Stimulated activated CD4-positive, alpha-beta T cell treated with anti-CD3 and anti-CD28 coated beads, Interleukin-15, amount 100 ng/mL, for 24 hours (primary cell): ENCODE results near the gene RDX.
A peak's percentile ranks its signal among the peaks of the same experiment; 100 is the strongest.
"Not testable (repeated sequence)": the region's sequence is repeated elsewhere in the genome, so short reads cannot be mapped to it uniquely, and the experiment has no call there.

ENCODE experiments used
- DNase-seq: peaks from one replicate; pipeline ENCODE4 v3.0.0-alpha.2; 2020

The RDX gene

DNA sequence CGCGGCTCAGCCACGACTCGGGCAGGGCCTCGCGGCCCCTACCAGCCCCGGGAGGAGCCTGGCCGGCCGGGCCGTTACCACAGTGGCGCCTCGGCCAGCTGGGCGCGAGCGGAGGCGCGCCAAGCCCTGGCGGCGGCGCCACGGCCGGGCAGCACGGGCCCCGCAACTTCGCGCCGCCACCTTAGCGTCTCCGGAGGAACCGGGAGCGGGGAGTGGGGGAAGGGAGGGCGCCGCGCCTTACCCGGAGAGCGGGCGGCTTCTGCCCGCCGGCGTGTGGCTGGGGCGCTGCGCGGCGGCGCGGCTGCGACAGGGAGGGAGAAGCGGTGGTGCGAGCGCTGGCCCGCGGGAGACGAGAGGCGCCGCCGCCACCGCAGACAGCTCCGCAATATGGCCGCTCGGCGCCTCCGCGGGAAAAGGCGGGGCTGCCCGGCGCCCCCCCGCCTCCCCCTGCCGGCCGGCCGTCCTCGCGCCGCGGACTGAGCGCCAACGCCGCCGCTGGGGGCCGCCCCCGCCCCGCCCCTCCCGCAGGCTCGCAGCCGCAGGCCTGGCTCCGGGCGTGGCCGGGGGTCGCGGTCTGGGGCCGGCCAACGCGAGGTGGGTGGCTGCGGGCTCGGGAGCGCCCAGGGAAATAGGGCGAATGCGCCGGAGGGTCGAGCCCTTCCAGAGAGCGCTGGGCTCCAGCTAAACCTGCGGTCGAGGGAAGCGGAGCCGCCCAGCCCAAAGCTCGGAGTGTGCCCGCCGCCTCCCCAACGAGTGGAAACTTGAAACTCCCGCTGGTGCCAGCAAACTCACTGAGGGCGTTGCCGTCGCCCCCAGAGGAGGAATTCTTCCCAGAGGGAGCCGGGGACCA lies at the start of gene RDX:
Gene RDX, minus strand, starts transcription at position 389 of the 850 bp plus-strand sequence. CDS start 16,922 bp downstream, outside the sequence.
- peak; percentile 78 for DNase-seq

DNA sequence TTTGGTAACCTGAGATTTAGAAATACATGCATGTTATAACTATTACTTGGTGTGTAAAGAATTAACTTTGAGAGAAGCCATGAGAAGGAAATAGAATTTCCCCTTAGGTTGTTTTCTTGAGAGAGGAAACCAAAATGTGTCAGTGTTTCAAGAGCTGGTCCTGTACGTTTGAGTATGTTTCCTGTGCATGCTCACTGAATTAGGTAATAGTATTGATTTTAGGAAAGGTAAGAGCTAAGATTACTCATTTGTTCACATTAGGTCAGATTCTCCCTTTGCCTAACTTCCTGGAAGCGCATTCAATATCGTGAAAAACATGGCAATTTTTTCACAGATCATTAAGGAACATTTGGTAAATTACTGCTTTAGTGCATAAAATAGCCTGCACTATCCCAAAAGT lies 49.3 kb upstream of the RDX start:
- DNase-seq = no peak

DNA sequence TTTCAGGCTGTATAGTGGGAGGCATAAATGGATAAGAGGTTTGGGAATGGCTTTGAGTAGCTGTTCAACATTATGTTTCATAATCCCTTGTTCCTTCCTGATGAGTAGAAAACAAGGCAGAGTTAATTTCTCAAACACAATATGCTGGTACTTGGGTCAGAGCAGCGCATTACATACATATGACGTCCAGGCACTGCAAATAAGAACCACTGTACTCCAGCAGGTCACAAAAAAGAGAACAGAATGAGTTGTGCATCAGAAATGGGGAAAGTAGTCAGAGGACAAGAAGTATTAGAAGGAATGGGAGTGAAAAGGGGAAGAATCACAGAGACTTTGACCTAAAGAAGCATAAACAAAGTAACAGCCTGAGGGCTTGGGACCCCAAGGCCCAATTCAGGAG lies 44.0 kb upstream of the RDX start:
- no peak for DNase-seq

DNA sequence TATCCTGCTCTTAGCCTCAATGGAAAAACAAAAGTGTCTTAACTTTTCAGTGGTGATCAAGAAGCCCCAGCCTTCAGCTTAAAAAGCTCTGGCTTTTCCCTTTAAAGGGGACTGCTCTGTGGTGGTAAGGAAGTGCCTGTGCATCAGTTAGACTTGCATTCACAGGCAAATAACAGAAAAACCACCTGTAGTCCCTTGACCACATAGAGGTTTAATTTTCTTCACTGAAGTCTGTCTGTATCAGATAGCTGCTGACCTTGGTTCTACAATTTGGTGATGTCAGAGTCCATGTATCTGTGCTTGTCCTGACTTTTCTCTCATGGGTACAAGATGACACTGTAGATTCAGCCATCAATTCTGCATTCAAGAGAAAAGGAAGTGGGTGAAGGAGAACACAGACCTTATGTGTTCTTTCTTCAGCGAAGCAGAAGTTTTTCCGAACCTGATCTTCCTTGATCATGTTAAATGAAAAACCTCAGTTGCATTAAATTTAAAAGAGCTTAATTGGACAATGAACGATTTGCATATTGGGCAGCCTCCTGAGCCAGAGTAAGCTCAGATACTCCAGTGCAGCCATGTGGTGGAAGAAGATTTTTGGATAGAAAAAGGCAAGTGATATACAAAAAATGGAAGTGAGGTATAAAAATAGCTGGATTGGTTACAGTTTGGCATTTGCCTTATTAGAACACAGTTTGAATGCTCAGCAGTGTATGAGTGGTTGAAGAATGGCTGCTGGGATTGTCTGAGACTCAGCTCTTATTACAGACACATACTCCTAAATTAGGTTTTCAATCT lies 43.2 kb upstream of the RDX start:
- no peak for DNase-seq

DNA sequence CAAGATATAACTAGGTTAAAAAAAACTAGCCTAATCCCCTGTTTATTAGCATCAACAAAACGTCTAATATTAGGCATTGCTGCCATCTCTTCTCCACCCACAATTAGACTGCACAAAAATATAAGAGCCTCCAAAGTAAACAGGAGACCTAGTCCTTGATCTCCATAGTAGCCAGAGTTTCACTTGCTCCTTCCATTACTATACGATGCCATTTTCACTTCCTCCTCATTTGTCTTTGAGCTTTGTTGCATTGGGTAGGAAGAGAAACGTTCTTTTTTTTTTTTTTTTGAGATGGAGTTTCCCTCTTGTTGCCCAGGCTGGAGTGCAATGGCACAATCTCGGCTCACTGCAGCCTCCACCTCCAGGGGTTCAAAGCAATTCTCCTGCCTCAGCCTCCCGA lies 42.3 kb upstream of the RDX start:
- no peak for DNase-seq

DNA sequence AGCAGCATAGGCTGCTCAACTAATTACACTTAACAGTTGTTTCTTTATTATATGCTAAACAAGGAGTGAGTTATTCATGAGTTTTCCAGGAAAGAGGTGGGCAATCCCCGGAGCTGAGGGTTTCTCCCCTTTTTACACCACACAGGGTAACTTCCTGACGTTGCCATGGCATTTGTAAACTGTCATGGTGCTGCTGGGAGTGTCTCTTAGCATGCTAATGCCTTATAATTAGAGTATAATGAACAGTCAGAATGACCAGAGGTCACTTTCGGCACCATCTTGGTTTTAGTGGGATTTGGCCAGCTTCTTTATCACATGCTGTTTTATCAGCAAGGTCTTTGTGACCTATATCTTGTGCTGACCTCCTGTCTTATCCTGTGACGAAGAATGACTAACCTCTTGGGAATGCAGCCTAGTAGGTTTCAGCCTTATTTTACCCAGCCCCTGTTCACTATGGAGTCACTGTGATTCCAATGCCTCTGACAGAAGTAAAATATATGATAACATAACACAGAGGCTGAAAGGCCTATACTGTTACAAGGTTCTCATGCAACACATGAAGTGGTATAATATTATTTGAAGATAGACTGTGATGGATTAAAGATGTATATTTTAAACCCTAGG lies 41.3 kb upstream of the RDX start:
- peak; percentile 57 for DNase-seq

DNA sequence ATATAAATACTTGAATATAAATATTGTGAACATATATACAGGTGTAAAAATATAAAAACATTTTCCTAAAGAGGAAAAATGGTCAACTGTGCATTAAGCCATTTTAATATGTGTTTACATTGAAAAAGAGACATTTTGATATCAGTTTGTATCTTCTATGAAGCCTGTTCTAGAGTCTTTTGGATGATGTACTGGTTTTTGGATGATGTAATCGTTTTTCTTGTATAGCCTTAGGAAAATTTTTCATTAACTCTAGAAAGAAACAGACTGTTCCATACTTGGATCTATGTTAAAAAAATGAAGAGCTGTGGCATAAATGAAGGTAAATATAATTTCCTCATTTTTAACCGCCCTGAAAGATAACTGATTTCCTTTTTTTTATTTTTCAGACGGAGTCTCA lies 39.6 kb upstream of the RDX start:
- DNase-seq = no peak

DNA sequence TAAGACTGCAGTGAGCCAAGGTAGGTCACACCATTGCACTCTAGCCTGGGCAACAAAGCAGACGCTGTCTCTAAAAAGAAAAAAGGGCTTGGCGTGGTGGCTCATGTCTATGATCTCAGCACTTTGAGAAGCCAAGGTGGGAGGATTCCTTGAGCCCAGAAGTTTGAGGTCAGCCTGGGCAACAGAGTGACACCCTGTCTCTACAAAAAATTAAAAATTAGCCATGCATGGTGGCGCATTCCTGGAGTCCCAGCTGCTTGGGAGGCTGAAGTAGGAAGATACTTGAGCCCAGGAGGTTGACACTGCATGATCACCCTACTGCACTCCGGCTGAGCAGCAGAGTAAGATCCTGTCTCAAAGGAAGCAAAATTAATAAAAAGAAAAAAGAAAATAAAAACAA lies 38.9 kb upstream of the RDX start:
- DNase-seq = no peak

DNA sequence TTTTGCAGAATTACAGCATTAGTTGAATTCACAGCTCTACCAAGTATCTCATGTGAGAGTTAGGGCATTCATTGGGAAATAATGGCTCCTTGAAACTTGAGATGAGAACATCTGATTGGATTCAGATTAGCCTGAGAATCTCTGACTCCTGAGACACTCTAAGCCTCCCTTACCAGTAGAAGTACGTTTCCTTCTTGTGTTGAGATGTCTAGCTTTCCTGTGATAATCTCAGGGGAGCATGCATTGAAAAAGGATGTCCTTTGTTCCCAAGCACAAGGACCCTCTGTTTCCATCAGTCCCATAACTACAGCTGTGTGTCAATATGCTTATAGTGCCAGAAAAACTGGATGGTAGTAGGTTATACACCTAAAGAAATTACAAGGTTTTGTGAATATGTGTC lies 35.2 kb upstream of the RDX start:
- DNase-seq = no peak

DNA sequence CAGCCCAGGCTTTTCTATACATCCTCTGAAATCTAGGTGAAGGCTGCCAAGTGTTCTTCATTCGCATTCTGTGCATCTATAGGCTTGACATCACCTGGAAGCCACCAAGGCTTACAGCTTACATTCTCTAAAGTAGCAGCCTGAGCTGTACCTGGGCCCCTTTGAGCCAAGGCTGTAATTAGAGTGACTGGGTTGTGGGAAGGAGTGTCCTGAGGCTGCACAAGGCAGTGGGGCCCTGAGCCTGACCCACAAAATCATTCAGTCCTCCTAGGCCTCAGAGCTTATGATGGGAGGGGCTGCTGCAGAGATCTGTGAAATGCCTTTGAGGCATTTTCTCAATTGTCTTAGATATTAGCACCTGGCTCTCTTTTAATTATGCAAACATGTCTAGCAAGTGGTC lies 33.0 kb upstream of the RDX start:
- DNase-seq = no peak

DNA sequence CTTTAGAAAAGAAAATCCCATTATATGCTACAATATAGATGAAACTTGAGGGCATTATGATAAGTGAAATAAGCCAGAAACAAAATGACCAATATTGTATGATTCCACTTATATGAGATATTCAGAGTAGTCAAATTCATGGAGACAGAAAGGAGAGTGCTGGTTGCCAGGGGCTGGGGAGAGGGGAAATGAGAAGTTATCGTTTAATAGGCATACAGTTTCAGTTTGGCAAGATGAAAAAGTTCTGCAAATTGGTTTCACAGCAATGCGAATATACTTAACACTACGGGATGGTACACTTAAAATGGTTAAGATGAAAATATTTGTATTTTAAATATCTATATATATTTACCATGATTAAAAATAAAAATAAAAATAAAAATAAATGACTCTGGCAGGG lies 31.1 kb upstream of the RDX start:
- DNase-seq = no peak

DNA sequence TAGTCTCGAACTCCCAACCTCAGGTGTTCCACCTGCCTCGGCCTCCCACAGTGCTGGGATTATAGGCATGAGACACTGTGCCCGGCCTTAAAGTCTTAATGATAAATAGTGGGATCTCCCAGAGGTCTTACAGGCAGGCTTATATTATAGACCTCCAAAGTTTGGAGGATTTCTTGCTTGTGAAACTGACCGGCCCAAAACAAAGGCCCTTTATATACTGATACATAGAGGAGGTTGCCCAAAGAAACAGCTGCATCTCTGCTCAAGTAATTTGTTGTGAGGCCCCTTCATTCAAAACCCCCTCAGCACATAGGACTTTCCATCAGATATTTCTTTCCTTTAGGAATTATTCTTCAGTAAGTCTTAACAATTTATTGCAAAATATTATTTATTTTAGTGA lies 27.4 kb upstream of the RDX start:
- DNase-seq = no peak

DNA sequence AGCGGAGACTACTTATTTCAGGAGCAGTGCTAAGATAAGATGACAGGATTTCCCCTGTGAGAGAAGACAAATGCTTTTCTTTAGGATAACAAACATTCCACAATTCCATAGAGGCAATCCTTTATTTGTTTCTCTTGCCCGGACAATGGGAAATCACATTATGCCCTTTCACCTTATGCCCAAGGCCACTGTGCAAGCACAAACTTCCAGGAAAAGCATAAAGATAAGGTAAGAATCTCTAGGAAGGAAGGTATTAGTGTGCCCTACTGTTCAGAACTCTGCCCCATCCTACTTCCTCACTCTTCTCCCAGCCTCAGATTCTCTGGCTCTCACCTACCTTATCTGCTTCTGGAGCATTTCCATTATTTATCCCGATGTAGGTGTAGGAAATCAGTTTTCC lies 23.1 kb upstream of the RDX start:
- DNase-seq = no peak

DNA sequence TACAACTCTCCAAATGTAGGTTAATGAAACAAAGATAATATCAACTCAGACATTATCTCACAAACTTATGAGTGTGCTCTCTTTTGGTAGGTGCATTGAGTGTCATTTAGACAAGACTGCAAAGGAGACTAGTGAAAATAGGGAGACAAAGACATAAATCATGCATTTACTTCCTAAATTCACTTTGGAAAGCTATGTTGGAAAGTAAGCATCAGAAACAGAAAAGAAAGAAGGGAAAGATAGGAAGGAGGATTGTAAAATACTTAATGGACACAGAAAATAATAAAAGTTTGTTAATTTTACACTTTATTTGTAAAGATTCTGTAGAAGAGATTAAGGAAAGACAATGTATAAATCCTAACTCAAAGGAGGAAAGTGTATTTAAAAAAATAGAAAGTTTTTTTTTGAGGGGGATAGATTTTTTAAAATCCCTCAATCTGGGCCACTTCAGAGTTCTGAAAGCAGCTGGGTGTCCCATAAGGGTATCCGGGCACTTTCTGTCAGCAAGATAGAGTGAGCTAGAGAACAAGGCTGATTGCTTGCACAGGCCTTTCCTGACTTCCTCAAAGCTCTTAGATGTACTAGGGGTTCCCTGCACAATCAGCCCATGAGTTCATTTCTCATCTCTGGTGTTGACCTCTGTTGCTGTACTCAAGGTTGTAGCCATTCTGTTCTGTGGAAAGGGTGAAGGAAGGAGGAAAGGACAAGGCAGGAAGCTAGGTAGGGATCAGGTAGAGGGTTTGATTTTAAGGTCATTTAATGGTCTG lies 22.4 kb upstream of the RDX start:
- no peak for DNase-seq

DNA sequence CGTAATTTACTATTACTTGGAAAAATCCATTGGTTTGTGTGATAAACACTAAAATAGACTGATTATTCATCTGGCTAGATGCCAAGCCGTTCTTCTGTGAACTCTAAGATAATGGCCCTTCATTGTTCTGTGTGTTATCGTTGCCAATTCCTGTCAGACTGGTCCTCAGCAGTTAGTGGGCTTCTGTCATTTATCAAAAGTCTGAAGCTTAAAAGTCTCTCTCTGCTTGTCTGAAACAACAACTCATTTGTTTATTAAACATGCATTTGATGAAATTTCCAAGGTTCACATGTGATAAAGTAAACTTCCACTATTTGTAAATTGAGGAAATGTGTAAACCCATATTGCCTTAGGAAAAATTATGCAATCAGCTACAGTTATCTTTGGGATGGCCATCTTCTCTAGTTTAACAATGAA lies 21.1 kb upstream of the RDX start:
- DNase-seq = no peak

DNA sequence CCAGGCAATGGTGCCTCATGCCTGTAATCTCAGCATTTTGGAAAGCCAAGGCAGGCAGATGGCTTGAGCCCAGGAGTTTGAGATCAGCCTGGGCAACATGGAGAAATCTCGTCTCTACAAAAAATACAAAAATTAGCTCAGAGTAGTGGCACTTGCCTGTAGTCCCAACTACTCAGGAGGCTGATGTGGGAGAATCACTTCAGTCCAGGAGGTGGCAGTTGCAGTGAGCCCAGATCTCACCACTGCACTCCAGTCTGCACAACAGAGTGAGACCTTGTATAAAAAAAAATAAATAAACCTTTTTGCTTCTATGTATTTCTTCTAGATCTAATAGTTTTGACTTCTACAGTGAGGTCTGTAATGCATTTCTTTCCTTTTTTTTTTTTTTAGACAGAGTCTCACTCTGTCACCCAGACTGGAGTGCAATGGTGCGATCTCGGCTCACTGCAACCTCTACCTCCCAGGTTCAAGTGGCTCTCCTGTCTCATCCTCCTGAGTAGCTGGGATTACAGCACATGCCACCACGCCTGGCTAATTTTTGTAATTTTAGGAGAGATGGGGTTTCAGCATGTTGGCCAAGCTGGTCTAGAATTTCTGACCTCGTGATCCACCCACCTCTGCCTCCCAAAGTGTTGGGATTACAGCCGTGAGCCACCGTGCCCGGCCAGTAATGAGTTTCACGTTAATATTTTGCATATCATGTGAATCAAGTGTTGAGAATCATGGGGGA lies 18.1 kb upstream of the RDX start:
- no peak for DNase-seq

DNA sequence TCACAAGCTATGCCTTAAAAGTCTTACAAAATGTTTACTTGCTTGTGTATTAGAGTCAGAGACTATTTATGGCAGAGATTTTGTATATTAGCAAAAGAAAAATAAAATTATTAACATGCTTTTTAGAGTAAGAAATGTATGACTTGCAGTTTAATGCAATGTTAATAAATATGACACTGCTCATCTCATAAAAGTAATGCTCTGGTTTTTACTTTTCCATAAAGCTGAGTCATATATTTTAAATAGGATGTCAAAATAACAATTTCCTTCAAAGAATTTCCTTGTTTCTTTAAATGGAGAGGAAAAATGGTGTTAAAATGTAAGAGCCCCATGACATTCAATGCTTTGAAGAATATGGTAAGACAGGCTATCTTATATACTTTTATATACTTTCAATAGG lies 16.3 kb upstream of the RDX start:
- DNase-seq = no peak

DNA sequence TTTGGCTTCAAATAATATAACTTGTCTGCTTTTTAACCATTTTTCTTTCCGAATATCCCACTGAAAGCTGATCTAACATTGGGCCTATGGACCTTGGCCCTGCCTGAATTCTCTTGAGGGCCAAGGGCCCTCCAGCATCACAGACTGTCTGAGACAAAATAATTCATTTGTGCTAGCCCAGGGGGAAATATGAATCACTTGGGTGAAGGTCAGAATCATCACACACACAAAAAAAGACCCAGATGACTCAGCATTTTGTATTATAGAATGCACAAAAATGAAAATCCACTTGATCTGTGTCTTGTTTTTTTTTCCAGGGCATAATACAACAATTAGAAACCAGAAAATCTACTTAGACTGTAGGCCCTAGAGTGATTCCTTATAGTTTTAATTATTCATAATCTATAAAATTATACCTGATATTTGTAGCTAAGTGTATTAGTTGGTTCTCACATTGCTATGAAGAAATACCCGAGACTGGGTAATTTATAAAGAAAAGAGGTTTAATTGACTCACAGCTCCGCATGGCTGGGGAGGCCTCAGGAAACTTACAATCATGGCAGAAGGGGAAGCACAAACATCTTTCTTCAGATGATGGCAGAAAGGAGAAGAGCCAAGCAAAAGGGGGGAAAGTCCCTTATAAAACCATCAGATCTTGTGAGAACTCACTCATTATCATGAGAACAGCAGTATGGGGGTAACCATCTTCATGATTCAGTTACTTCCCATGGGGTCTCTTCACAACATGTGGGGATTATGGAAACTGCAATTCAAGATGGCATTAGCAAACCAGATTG lies 15.6 kb upstream of the RDX start:
- DNase-seq = no peak

DNA sequence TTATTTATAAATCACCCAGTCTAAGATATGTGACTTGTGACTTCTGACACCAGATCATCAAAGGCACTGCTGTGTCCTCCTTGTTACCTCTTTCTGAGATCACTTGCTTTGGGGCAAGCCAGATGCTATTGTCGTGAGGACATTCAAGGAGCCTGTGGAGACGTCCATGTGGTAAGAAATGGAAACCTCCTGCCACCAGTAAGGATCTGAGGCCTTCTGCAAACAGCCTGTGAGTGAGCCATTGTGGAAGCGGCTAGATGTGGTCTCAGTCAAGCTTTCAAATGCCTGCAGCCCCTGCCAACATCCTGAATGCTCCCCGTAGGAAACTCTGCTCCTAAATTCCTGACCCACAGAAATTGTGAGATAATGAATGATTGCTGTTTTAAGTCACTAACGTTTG lies 11.7 kb upstream of the RDX start:
- no peak for DNase-seq

DNA sequence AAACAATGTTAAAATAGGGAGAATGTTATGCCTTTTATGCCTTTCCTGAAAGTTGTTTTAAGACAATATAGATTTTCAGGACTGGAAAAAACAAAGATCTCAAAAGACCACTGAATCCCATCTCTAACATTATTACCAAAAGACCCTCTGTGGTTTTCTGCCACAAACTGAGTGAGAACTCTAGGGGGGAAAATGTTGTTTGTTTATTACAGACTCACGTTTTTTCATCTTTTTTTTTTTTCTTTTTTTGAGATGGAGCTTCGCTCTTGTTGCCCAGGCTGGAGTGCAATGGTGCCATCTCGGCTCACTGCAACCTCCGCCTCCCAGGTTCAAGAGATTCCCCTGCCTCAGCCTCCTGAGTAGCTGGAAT lies 9.6 kb upstream of the RDX start:
- not testable (repeated sequence) for DNase-seq

DNA sequence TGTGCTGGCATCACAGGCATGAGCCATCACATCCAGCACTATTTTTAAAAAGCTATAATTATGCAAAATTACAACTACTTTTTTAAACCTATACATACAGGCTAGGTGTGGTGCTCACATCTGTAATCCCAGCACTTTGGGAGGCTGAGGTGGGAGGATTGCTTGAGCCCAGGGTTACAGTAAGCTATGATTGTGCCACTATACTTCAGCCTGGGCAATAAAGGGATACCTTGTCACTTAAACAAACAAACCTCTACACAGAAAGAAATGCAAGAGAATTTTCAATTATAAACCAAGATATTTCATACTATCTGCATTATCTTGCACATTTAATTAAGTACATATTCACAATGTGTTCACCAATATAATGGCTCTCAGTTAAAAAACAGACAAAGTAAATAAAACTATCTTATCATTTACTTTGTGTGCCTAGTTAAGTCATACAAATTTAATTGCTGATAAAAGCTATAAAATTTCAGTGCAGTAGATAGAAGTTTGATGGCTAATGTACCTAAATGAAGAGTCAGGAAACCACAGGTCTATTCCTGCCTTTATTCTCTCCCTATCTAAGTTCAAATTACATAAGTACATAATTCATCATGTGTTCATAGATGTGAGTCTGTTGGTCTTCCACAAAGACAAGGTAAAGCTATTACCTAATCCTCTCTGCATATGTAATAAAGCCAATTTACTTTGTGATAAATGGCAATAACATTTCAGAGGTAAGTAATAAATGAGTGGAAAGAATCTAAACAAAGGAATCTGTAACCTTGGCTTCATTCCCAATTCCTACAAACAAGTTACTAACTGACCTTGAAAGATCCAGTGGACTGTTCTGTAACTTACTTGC lies 9.0 kb upstream of the RDX start:
- no peak for DNase-seq
